Esophagus squamous epithelium (tissue), 5 donors: ENCODE measurements around the gene FBXO41. TPM values are rescaled to one million over a fixed set of nuclear protein-coding genes. Genes with fewer than 3 reads are reported as not detected.

Source experiments
- DNase-seq: peaks from one replicate; lab custom pipeline; 2025; lab: John Stamatoyannopoulos, UW
- H3K27ac ChIP-seq, 4 donors: fragments of 200-600 bp; sonication (generic); one replicate each; pipeline ENCODE4 v1.5.1; 2016 to 2019; ENCODE audit warnings: mild to moderate bottlenecking in 1 of 4
- H3K27me3 ChIP-seq, 4 donors: fragments of 200-600 bp; sonication (generic); 1 replicate in 3 of 4; 2 replicates in 1 of 4; pipeline versions ENCODE4 v1.5.1 to v1.6.0; 2017 to 2021; ENCODE audit warnings: antibody characterized with exemption in 1 of 4
- H3K36me3 ChIP-seq, 3 donors: fragments of 200-600 bp; sonication (generic); one replicate each; pipeline ENCODE4 v1.5.1; 2016 to 2019
- H3K4me1 ChIP-seq, 3 donors: fragments of 200-600 bp; sonication (generic); one replicate each; pipeline ENCODE4 v1.5.1; 2017 to 2019
- H3K4me3 ChIP-seq, 4 donors: fragments of 200-600 bp; sonication (generic); 1 replicate in 3 of 4; 2 replicates in 1 of 4; pipeline ENCODE4 v1.5.1; 2016 to 2019; ENCODE audit warnings: mild to moderate bottlenecking in 2 of 4, moderate library complexity in 1 of 4
- H3K9me3 ChIP-seq, 3 donors: fragments of 200-600 bp; sonication (generic); one replicate each; pipeline ENCODE4 v1.5.1; 2016 to 2019
- POLR2A ChIP-seq, 4 donors: fragments of 450-650 bp; IDR thresholded peaks; one replicate each; pipeline ENCODE4 v1.6.1; 2017; ENCODE audit warnings: antibody characterized with exemption in 4 of 4, mild to moderate bottlenecking in 4 of 4, moderate library complexity in 3 of 4
- WGBS, 2 donors: methylation state at CpG; one replicate each; pipeline ENCODE4 v1.1.5; 2018; 5-methylcytosine and 5-hydroxymethylcytosine counted together
- intact Hi-C: fragments of 100-400 bp; cut with DNase I; formaldehyde crosslinking; loops from one replicate; pipeline ENCODE4 v1.15.0; 2022
- total RNA-seq, 4 donors: library from RNA; depleted of rRNA; stranded (reverse); fragments of >200 nt; gene quantifications; one replicate each; pipeline ENCODE4 v1.1.0, GENCODE V29; 2016
- TF ChIP-seq, protein P1 (sequence below), 6 experiments: fragments of 450-650 bp in 4 of 6; fragments of 200-600 bp in 2 of 6; sonication (generic) in 2 of 6; IDR thresholded peaks; one replicate each; pipeline ENCODE4 v1.5.1; 2016 to 2019; ENCODE audit warnings: antibody characterized with exemption in 6 of 6, mild to moderate bottlenecking in 4 of 6, moderate library complexity in 4 of 6
- donor health status: DM: yes; HTN: yes; CAD: no.

Gene FBXO41
- total RNA-seq, 4 donors from 2014 or later: 1.1 to 2.3 (median 1.3) TPM

DNA sequence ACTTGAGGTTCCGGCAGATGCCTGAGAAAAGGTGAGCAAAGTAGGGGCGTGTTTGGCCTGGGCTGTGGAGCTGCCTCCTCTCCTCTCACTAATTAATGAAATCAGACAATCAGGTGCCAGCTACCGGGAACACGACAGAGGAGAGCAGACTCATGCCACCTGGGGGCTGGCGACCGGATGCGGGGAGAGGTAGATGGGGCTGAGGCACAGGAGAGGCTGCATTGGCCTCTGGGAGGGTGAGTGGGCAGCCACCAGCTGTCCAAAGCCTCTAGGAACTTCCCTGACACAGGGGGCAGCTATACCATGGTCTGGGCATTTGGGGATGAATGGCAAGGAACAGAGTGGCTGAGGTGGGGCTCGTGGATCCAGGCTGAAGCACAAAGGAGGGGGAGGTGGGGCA is 25.0 kb downstream of the FBXO41 start:
- intact Hi-C loops: no loop called here
- DNase-seq: no peak
- no peak overlapping the region for H3K27ac ChIP-seq
- no peaks in the 10 kb centered on the region for H3K9me3 ChIP-seq
- H3K4me3 ChIP-seq: no peak overlapping the region
- H3K27me3 ChIP-seq: no peaks in the 10 kb centered on the region
- 13 to 100% methylated on average over 1 to 2 of the region's 8 CpGs for WGBS, 2 donors
- H3K4me1 ChIP-seq: peaks cover 0 to 11% (median 0%) of the 10 kb centered on the region in 3 donors
- H3K36me3 ChIP-seq: peaks cover 0 to 13% (median 0%) of the 10 kb centered on the region in 3 donors
- TF ChIP-seq POLR2A (IDR thresholded peaks at IDR 0.05): no peak

DNA sequence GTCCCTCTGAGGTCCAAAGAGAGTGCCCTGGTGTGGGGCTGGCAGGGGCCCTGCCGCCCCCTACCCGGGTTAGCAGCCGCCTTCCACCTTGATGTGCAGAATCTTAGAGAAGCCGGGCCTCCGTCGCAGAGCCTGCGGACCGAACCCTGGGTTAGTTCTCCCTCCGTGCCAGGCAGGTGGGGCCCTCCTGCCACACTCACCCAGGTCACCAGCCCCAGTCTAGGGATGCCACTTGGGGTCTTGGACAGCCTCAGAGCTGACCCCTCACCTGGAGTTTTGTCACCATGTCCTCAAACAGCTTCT is 25.4 kb downstream of the FBXO41 start:
- H3K27ac ChIP-seq: no peak overlapping the region
- no peak for DNase-seq
- TF ChIP-seq, protein P1, sequence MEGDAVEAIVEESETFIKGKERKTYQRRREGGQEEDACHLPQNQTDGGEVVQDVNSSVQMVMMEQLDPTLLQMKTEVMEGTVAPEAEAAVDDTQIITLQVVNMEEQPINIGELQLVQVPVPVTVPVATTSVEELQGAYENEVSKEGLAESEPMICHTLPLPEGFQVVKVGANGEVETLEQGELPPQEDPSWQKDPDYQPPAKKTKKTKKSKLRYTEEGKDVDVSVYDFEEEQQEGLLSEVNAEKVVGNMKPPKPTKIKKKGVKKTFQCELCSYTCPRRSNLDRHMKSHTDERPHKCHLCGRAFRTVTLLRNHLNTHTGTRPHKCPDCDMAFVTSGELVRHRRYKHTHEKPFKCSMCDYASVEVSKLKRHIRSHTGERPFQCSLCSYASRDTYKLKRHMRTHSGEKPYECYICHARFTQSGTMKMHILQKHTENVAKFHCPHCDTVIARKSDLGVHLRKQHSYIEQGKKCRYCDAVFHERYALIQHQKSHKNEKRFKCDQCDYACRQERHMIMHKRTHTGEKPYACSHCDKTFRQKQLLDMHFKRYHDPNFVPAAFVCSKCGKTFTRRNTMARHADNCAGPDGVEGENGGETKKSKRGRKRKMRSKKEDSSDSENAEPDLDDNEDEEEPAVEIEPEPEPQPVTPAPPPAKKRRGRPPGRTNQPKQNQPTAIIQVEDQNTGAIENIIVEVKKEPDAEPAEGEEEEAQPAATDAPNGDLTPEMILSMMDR (IDR thresholded peaks at IDR 0.05): no peak
- no peak for TF ChIP-seq POLR2A (IDR thresholded peaks at IDR 0.05)
- intact Hi-C loops: no loop called here
- 90% methylated on average over 2 of the region's 9 CpGs; no CpG with 5 or more reads in 1 of the 2 donors for WGBS, 2 donors
- H3K36me3 ChIP-seq: peaks cover 0 to 17% (median 0%) of the 10 kb centered on the region in 3 donors
- peaks cover 0 to 14% (median 0%) of the 10 kb centered on the region in 3 donors for H3K4me1 ChIP-seq
- H3K27me3 ChIP-seq: no peaks in the 10 kb centered on the region
- H3K9me3 ChIP-seq: no peaks in the 10 kb centered on the region
- H3K4me3 ChIP-seq: no peak overlapping the region

DNA sequence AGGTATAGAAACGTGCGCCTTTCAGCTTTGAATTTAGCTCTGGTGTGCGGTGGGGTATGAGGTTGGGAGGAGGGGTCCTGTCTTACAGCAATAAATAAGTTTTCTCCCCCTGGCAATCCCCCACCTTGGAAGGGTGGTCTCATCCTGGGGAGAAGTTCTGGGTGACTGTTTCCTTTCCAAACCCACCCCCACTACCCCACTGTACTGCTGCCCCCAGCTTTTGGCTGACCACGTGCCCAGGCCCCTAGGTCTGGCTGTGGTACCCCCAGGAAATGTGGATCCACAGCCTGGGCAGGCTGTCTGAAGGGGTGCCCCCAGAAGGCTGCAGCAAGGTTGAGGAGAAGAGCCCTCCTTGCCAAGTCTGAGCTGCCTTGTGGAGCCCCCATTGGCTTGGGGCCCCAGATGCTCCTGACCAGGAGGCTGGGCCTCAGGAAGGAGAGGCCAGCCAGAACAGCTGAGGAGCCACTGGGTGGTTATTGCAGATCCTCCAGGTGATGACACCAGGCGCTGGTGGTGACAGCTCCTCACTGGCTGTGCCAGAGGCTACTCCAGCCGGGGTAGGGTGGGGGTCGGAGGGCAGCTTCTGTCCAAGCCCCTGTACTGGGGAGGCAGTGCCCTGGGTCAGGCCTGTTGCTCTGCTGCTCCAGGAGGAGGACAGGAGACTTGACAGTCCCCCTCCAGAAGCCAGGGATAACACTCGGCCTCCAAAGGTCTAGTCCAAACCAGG is 25.9 kb downstream of the FBXO41 start:
- DNase-seq: no peak
- intact Hi-C loops: no loop called here
- Histone ChIP-seq H3K27ac (no peak overlapping the region), H3K4me3 (no peak overlapping the region), H3K27me3 (no peaks in the 10 kb centered on the region), H3K36me3 (peaks cover 0 to 22% (median under 1%) of the 10 kb centered on the region in 3 donors), H3K4me1 (peaks cover 0 to 14% (median 0%) of the 10 kb centered on the region in 3 donors), H3K9me3 (no peaks in the 10 kb centered on the region)
- WGBS, 2 donors: 85 to 94% methylated on average over 3 to 6 of the region's 8 CpGs
- TF ChIP-seq, protein P1 (IDR thresholded peaks at IDR 0.05): no peak
- no peak for TF ChIP-seq POLR2A (IDR thresholded peaks at IDR 0.05)

DNA sequence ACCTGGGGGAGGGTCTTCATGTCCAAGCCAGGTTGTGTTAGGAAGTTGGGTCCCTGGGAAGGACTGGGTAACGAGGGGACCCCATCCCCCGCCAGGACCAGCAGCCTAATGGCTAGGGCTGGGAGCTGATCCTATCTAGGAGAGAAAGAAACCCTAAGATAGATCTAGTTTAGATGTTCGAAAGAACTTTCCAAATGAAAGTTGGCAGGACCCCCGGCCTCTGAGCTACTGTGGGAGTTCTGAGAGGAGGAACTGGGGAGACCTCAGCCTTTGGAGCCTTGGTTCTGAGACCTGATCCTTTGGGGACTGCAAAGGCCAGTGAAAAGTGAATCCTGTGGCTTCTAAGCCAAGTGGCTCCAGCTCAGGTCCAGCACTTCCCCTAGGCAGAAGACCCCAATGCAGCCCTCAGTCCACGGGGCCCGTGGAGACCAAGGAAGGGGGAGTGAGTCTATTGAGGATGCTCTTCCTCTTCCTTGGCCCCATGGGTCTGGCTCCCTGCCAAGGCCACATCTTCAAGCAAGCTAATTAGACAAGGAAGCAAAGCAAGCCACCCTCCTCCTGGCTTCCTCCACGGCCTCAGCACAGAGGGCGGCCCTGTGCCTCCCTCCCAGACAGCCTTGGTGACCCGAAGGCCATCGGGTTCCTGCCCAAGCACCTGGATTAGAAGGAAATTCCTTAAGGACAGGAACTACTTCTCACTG is 26.7 kb downstream of the FBXO41 start:
- H3K36me3 ChIP-seq: peaks cover 3 to 30% (median 8%) of the 10 kb centered on the region in 3 donors
- no peak overlapping the region for H3K4me3 ChIP-seq
- intact Hi-C loops: no loop called here
- H3K27me3 ChIP-seq: no peaks in the 10 kb centered on the region
- peaks cover 0 to 14% (median 0%) of the 10 kb centered on the region in 3 donors for H3K4me1 ChIP-seq
- DNase-seq: no peak
- TF ChIP-seq, protein P1 (IDR thresholded peaks at IDR 0.05): no peak
- TF ChIP-seq POLR2A (IDR thresholded peaks at IDR 0.05): no peak
- 79 to 80% methylated on average over 3 to 4 of the region's 10 CpGs for WGBS, 2 donors
- no peak overlapping the region for H3K27ac ChIP-seq
- no peaks in the 10 kb centered on the region for H3K9me3 ChIP-seq

DNA sequence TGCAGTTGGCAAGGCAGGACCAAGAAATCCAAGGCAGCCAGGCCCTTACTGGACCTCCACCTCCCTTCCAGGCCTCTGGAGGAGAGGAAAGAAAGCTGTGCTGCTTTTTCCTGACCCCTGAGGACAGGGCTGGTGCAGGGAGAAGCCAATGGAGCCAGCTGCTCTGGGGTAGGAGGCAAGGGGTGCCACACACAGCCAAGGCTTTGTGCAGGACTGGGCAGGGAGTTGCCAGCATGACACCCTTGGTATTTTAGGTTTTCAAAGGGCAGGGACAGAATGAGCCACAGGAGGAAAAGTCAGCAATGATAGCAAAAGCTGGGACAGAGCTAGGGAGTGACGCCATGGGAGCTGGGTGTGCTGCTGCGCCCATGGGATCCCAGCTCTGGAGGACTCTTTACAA is 27.3 kb downstream of the FBXO41 start:
- Histone ChIP-seq H3K4me1 (peaks cover 0 to 14% (median 0%) of the 10 kb centered on the region in 3 donors), H3K9me3 (no peaks in the 10 kb centered on the region), H3K4me3 (no peak overlapping the region), H3K27ac (no peak overlapping the region), H3K36me3 (peaks cover 3 to 35% (median 11%) of the 10 kb centered on the region in 3 donors), H3K27me3 (no peaks in the 10 kb centered on the region)
- intact Hi-C loops: no loop called here
- WGBS, 2 donors: 100% methylated on average over 1 to 2 of the region's 2 CpGs
- TF ChIP-seq, protein P1 (IDR thresholded peaks at IDR 0.05): no peak
- no peak for DNase-seq
